GM18508 (cell line): ENCODE measurements around the gene MESP2.

Experiments used
- ATAC-seq: cut with Tn5 transposase; IDR thresholded peaks from one replicate; pipeline ENCODE4 v1.9.1; 2021; ENCODE audit warnings: moderate number of reproducible peaks; ENCODE audit not compliant: insufficient read depth, unreplicated experiment

Gene MESP2

DNA sequence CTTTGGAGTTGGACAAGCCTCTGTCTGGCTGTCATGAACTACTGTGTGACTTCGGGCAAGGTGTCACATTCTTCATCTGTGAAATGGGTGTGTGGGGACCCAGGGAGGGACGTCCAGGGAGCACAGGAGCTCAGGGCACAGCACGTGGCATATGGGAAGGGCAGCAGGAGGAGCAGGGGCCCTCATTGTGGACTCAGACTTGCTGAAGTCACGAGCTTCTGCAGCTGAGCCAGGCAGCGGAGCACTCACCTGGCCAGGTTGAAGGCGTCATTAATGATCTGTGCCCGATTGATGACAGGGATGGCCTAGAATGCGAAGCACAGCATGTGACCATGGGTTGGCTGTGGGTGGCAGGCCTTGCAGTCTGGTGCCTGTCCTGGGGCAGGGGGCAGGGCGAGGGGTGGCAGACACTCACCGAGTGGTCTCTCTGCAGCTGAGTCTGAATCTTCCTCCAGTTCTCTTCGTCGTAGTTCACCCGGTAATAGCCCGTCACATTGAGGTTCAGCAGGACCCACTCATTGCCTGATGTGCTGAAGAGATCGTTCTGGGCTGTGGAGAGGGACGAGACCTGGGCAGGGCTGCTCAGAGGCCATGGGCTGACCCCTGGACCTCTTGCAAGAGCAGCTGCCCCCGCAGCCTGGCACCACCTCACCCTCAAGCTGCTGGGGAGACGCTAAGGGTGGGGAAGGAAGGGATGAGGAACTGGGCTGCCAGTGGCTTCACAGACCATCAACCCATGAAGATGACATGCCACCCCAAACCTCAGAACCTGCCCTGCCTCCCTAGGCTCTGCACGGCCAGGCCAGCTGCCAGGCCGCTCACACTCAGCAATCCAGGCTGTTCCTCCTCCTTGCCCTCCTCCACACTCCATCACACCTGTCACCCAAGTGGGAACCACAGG lies 23.1 kb downstream of the MESP2 start:
- no peak for ATAC-seq

DNA sequence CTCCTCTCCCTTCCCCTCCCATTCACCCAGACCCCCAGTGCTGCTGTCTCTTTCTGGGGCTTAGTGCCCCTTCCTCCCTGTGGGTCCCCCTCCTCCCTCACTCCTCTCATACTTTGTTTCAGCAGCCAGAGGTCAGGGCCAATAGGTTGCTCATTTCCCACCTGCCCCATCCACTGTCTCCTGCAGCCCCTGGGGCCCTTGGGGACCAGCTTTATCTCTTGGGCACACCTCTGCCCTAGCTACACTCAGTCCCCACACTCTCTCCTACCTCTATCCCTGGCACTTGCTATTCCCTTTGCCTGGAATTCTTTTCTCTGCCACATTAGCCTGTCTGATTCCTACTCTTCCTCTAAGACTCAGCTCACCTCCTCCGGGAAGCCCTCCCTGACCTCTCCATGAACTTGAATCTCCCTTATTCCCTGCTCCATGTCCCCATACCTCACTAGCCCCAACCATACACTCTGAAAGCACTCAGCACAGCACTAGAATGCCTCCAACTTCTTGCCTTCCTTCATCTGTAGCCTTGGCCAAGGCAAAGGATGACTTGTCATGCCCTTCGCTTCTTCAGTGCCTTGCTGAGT lies 23.9 kb downstream of the MESP2 start:
- no peak for ATAC-seq

DNA sequence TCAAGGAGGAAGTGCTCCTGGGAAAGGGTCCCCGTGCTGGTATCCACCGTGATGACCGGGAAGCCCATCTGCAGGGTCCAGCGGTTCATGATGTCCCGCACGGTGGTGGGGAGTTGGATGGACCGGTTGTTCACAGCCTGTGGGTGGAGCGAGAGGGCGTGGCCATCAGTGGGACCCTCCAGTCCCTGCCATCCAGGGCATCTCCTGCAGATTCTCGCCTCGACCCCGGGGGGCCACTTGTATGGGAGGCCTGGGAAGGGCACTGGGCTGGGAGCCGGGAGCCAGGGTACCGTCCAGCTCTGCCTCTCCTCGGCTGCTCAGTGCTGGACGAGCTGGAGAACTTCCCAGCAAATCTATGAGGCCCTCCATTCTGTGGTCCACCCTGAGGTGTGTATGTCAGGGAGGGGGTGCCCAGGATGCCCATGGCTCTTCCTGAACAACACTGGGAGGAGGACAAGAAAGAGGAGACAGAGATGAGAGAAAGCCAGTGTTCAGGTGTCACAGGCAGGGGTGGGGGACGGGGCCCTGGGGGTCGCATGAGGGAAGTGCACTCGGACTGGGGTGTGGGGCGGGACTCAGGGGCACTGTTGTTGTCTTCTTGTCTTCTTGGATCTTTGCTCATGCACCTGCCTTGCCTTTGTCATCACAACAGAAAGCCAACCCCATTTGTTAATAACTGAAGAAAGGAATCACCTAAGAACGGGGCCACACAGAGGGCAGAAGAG lies 25.5 kb downstream of the MESP2 start:
- ATAC-seq = no peak

DNA sequence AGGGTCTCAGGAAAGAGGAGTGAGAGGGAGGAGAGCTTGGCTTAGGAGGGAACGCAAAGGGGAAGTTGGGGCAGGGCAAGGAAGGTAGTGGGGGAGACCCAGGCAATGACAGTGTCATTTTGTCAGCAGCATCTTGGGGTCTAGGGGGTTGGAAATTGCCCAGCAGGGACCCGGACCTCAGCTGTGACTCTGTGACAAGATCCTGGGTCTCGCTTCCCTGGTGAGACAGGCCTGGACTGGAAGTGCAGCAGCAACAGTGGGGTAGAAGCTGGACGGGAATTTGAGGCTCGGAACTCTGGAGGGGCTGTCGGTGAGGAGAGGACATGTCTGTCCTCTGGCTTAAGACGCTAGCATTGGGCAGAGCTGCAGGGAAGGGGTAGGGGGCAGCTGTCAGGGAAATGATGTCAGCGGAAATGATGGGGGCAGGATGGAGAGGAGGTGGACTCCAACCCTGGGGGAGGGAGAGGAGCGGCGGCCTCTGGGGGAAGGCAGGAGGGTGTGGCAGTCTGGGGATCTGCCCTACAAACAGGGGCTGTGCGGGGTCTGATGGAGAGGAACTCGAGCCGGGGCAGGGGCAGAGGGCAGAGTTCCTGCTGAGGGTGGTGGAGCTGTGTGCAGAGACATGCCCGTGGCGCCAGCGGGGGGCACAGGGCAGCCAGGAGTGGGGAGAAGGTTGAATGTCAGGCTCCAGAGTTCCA lies 26.2 kb downstream of the MESP2 start:
- no peak for ATAC-seq

DNA sequence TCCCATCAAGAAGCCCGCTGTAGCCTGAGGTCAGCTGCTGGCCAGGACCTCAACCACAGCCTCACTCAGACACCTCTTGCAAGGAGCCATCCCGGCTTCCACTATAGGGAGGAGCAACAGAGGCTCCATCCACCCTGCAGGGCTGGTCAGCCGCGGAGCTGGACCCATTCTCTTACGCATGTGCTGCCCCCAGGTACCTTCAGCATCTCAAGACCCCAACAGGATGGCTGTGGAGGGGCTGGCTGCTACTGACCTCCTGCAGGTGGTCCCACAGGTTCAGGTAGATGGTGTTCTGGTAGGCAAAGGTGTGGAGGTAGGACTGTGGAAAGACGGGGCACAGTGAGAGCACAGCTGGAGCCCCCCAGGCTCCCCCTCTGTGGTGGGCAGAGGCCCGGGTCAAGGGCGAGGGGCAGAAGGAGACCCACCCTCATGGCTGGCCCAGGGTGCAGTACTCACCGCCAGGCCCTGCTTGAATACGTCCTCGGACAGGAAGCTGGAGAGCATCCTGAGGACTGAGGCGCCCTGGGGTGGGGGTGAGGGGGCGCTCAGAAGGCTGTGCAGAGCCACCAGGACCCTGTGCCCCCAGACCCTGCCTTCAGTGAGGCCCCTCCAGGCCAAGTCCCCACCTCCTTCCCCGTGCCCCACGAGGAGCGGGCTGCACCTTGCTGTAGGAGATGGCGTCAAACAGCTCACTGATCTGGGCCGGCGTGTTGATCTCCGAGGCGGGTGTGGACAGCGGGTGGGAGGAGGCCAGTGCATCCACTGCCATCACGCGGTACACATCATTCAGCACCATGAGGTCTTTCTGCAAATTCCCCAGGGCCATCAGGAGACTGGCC lies 27.1 kb downstream of the MESP2 start:
- ATAC-seq = no peak

DNA sequence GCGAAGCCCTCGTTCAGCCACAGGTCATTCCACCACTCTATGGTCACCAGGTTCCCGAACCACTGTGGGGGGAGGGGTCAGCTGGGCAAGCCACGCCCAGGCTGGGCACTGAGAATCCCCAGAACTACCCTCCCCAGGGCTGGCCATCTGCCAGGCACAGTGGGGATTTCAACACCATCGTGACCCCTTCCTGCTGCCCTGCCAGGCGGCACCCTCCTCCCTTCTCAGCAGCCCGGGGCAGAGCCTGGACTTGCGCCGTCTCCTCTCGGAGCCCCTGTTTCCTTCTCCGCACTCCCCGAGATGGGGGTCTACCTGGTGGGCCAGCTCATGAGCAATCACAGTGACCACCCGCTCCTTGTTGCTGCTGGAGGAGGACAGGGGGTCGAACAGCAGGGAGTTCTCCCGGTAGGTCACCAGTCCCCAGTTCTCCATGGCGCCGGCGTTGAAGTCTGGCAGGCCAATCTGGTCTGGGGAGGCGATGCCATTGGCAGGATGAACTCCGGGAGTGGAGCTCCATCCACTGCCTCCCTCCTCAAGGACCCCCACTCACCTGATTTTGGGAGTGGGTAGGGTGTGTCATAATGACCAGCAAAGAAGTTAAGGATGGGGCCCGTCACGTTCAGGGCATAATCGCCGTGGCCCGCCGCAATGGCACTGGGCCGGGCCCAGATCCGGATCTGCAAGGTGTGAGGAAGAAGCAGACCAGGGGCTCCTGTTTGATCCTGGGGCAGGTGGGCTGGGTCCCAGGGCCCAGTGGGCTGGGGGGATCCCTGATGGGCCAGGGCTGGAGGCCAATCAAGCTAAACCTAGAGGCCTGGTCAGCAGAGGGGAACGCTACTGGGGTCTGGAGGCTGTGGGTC lies 28.0 kb downstream of the MESP2 start:
- no peak for ATAC-seq

DNA sequence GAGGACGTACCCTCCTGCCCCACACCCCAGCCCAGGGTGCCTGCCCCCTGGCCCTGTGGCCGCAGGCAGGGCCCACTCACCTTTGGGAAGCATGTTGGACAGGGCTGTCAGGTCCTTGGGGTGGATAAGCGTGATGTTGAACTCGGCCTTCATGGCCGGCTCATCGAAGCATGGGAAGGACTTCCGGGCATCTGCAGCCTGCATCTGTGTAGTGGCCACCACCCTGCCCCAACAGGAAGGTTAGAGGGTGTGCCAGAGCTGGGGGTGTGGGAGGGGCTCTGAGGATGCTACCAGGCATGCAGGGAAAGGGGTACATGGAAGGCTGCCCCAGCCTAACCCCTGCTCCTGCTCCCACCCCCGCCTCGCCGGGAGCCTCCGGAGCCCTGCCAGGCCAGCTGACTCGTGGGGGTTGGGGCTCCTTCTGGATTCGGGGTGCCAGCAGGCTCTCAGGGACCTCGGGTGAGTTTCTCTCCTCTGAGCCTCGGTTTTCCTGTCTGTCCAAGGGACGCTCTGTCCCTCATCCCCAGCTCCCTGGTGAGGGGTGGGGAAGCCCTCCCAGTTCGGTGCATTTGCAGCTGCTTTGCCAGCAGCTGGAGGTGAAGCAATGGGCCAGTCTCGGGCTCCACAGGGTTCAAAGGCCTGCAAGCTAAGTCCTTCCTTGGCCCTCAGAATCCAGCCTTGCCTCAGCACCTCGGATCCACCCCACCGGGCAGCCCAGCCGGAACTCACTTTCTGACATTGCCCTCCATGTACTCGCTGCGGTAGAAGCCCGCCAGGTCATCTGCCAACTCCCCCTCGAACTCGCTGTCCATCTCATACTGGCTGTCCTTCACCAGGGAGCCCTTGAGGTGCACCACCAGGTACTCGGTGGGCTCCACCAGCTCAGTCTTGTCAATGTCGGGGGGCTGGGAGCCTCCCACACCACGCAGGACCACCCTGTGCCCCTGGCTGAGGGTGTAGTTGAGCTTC lies 29.4 kb downstream of the MESP2 start:
- no peak for ATAC-seq

DNA sequence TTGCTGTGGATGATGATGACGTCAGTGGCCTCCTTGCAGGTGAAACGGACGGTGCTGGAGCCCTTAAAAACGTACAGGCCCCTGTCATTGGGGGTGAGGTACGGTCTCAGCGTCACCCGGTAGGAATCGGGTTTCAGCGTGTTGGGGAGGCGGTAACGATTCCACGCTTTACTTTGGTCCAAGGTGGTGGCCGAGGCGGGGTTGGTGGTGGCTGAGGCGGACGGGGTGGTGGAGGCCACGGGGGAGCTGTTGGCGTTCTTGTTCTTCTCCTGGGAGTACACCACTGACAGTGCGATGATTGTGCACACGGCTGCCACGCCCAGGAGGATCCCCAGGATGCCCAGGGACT lies 30.1 kb downstream of the MESP2 start:
- ATAC-seq = no peak

DNA sequence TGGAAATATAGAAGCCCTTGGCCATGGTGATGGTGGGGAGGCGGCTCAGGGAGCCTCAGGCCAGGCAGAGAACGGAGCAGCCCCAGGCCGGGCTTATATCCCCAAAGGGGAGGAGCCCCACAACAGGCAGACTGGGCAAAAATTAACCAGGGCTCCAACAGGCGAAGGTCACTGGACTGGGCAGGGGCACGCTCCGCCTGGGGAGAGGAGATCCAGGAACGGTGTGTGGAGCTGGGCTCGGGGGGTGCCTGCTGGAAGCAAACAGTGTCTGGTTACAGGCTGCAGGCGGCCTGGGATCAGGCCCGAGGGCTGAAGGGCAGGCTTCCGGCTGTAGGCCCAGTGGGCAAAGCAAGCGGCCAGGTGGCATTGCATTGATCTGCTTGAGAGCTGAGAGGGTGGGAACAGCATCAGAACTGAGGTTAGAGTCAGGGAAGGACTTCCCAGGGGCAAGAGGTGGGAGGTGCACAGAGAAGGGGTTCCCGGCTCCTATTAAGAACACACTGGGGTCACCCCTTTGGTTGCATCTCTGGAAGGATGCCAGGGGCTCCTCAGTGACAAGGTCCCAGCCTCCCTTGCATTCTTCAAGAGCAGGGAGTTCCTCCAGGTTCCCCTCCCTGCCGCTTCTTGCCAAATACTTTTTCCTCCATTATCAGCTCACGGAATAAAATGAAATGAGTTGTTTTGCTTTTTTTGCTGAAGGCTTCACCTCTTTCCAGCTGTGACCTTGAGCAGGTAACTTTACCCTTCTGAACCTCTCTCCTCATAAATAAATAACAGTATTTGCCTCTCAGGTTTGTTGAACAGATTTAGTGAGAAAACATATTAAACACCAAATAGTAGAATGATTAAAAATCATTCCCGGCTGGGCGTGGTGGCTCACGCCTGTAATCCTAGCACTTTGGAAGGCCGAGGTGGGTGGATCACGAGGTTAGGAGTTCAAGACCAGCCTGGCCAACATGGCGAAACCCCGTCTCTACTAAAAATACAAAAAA lies 30.7 kb downstream of the MESP2 start:
- no peak for ATAC-seq

DNA sequence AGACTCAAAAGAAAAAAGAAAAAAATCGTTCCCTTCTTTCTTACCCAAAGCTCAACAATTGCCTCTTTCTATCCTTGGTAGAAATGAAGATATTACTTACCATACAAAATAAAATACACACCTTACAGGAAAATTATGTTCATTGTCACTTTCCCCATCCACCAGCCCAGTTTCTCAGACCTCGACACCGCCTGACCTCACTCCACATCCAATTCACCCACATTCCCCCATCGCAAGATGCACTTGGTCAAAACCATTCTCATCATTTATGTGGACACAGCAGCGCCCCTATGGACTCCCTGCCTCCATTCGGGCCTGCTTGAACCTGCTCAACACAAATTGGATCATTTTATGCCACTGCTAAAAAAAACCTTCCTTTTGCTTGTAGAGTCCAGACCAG lies 31.6 kb downstream of the MESP2 start:
- no peak for ATAC-seq

DNA sequence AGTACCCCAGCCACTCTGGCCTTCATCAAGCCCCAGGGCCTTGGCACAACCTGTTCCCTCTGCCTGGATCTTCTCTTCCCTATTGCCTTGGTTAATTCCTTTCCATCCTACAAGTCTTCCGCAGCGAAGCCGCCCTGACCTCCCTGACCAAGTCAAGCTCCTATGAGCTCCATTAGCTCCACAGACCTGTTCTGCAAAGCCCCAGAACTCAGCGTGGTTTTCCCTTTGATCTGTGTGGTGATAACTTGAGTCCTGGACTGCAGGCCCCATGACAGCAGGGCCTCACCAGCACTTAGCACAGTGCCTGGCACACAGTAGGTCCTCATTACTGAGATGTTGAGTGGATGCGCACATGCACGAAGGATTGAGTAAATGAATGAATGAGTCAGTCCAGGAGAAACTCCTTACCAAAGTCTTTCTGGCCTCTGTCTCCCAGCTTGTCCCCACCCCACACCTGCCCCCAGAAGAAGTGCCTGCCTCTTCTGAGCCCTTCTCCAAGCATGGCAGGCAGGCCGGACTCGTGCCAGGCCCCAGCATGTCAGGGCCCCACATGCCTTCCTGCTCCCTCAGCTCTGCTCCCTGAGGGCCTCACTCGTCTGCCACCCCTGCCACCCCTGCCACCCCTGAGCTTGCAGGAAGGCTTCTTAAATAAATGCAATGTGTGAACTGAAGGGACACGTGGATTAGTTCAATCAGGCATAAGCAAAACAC lies 32.2 kb downstream of the MESP2 start:
- ATAC-seq = no peak

DNA sequence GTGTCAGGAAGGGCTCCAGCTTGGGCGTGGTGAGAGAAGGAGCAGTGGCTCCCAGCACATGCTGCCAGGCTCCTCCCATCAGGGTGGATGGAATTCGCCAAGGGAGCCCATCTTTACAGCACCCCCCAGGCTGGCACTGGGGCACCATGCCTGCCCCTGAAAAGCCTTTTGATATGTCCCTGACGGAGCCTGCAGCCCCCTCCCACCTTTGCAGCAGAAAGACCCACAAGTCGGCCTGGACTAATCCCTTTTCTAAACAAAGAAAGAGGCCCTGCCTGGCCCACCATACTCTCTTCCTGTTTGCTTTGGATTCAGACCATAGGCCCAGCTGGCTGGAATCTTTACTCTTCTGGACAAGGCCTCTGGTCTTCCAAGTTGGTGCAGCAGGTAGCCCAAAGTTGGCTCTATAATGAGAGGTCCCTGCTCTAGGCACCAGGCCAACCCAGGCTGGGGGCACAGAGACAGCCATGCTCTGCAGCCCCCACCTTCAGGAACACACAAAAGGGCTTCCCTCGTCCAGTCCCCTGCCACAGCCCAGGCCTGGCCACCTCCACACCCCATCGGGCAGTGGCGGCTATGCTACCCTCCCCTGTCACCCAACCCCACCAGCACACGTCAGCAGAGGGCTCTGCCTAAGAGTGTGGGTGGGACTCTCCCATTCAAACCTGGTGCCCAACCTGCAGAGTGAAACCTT lies 33.1 kb downstream of the MESP2 start:
- no peak for ATAC-seq

DNA sequence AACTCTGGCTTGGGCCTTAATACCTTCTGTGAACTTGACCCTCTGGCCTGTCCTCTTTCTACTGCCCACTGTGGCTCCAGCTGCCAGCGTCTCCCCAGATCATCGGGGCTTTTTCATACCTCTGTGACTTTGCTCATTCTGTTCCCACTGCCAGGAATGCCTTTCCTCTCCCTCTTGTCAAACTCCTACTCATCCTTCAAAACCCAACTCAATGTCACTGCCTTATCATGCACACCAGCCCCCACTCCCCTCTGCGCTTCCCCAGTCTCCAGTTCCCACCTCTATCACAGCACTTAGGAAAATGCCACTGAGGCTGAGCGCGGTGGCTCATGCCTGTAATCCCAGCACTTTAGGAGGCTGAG lies 33.6 kb downstream of the MESP2 start:
- no peak for ATAC-seq

DNA sequence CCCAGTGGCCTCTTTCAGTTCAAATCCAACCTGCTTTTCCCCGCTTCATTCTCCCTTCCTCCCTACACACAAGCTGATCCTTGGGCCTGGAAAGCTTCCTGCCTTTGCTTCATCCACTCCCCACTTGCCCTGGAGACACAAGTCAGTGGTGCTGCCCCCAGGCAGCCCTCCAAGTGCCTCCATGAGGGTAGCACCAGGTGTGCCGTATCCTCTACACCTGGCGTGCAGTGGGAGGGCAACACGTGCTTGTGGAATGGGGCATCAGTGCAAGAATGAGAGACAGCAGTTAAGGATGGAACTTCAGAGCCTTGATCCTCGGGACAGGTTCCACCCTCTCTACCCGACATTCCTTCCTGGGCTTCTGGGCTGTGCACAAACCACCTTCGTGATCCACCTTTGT lies 34.7 kb downstream of the MESP2 start:
- no peak for ATAC-seq

DNA sequence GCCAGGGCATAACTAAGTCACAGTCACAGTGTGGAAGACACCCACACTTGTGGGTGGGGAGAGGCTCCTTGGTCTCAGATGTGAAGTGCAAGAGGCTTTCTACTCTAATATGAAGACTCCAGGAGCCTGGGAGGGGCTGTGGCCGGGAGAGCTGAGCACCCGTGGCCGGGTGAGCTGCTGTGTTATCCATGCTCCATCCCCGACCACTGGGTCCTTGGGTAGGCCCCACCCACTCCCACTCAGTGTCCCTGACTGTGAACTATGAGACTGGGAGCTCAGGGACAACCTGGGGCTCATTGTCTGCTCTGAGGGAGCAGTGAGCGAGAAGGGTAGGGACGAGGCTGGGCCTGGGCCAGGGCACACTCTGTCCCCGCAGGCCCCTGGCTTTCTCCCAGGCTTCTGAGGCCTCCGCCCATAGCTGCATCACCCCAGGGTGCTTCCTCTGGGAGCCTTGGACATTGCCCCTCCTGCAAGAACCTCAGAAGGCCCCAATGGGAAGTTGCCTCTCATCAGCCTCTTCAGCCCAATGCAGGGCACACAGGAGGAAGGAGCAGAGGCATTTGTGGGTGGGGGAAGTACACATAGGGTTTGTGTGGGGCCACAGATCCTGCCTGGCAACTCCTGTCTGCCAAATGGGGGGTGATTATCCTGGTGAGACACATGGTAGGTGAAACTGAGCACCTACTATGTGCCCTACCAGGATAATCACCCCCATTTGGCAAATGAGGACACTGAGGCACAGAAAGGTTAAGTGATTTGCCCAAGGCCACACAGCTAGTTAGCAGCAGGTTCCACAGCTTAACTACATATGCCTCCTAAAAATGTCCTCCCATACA lies 36.1 kb downstream of the MESP2 start:
- no peak for ATAC-seq
